Left lung (tissue), 10 donors: Measurements from ENCODE around the gene HSD3B7. TPM values are rescaled to one million over a fixed set of nuclear protein-coding genes. Genes with fewer than 3 reads are reported as not detected.
A peak's percentile ranks its signal among the peaks of the same experiment; 100 is the strongest.

Experiments
- ATAC-seq: fragments of 200-7000 bp; cut with Tn5 transposase; one replicate; pipeline ENCODE4 v1.9.1; 2020; ENCODE audit warnings: moderate library complexity
- DNase-seq, 4 donors: peaks; one replicate each; pipeline ENCODE4 v3.0.0-alpha.2; 2013 to 2020
- H3K27ac ChIP-seq, 2 donors: fragments of 200-600 bp; sonication (generic) in 1 of 2; one replicate each; pipeline versions ENCODE4 v1.5.0 to v1.8.0; 2020 to 2021
- H3K27me3 ChIP-seq, 2 donors: fragments of 200-600 bp; sonication (generic) in 1 of 2; one replicate each; pipeline versions ENCODE4 v1.5.0 to v1.8.0; 2020 to 2021
- H3K36me3 ChIP-seq, 2 donors: fragments of 200-600 bp; sonication (generic) in 1 of 2; one replicate each; pipeline versions ENCODE4 v1.5.0 to v1.8.0; 2020 to 2021
- H3K4me1 ChIP-seq, 2 donors: fragments of 200-600 bp; one replicate each; pipeline ENCODE4 v1.8.0; 2021
- H3K4me3 ChIP-seq, 2 donors: fragments of 200-600 bp; sonication (generic) in 1 of 2; one replicate each; pipeline versions ENCODE4 v1.5.0 to v1.8.0; 2020 to 2021; ENCODE audit warnings: mild to moderate bottlenecking in 1 of 2
- H3K9me3 ChIP-seq, 2 donors: fragments of 200-600 bp; sonication (generic) in 1 of 2; one replicate each; pipeline versions ENCODE4 v1.5.0 to v1.8.0; 2020 to 2021
- intact Hi-C, 2 donors: fragments of 100-400 bp; cut with DNase I; formaldehyde crosslinking; loops; one replicate each; pipeline versions ENCODE4 v1.11.2 to v1.14.2; 2022
- polyA plus RNA-seq, 6 donors: library from polyadenylated mRNA; unstranded; fragments of 120-200 nt; gene quantifications; one replicate each; pipeline ENCODE4 v1.2.1, GENCODE V29; 2013; ENCODE audit not compliant: insufficient read length in 6 of 6
- total RNA-seq, 2 donors: library from RNA; stranded (reverse); fragmentation: NEBNext Ultra II Directional; extraction: Animal tissue kit (Norgen Biotek cat#: 25700); gene quantifications; one replicate each; pipeline ENCODE4 v1.2.1, GENCODE V29; 2021
- TF ChIP-seq, protein P1 (sequence below), 2 donors: fragments of 200-600 bp; sonication (generic) in 1 of 2; IDR thresholded peaks; one replicate each; pipeline versions ENCODE4 v1.5.0 to v1.8.0; 2021; ENCODE audit warnings: antibody characterized with exemption in 2 of 2
- donor health status: DM: no; HTN: yes; CAD: no.
- donor health status: DM: no; HTN: no; CAD: no.

Gene HSD3B7
- total and polyA plus RNA-seq, 8 donors = 3.9 to 28.4 (median 4.8) TPM

- no peaks in the 10 kb centered on the region for H3K27me3 ChIP-seq
- TF ChIP-seq, protein P1, sequence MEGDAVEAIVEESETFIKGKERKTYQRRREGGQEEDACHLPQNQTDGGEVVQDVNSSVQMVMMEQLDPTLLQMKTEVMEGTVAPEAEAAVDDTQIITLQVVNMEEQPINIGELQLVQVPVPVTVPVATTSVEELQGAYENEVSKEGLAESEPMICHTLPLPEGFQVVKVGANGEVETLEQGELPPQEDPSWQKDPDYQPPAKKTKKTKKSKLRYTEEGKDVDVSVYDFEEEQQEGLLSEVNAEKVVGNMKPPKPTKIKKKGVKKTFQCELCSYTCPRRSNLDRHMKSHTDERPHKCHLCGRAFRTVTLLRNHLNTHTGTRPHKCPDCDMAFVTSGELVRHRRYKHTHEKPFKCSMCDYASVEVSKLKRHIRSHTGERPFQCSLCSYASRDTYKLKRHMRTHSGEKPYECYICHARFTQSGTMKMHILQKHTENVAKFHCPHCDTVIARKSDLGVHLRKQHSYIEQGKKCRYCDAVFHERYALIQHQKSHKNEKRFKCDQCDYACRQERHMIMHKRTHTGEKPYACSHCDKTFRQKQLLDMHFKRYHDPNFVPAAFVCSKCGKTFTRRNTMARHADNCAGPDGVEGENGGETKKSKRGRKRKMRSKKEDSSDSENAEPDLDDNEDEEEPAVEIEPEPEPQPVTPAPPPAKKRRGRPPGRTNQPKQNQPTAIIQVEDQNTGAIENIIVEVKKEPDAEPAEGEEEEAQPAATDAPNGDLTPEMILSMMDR (IDR thresholded peaks at IDR 0.05) = no peak
- H3K4me1 ChIP-seq = peaks cover 7 to 43% of the 10 kb centered on the region in 2 donors
- DNase-seq (peak; percentile 67 to 98 (median 85)), ATAC-seq (peak; percentile 77)
- peak within 1 kb of the TSS; percentile 86 to 93 for H3K4me3 ChIP-seq
- H3K9me3 ChIP-seq = no peaks in the 10 kb centered on the region
- H3K36me3 ChIP-seq = peaks cover 0 to 25% of the 10 kb centered on the region in 2 donors
- H3K27ac ChIP-seq = peak within 1 kb of the TSS; percentile 89 to 97
- intact Hi-C loops = no loop called here
Measured at GRCh38 chr16:30948667-30949649, 36.0 kb upstream of the HSD3B7 start, which contains the start of gene ORAI3. ORAI3 (plus strand) TSS chr16:30949068; CDS start chr16:30949290, 222 bp downstream.

DNA sequence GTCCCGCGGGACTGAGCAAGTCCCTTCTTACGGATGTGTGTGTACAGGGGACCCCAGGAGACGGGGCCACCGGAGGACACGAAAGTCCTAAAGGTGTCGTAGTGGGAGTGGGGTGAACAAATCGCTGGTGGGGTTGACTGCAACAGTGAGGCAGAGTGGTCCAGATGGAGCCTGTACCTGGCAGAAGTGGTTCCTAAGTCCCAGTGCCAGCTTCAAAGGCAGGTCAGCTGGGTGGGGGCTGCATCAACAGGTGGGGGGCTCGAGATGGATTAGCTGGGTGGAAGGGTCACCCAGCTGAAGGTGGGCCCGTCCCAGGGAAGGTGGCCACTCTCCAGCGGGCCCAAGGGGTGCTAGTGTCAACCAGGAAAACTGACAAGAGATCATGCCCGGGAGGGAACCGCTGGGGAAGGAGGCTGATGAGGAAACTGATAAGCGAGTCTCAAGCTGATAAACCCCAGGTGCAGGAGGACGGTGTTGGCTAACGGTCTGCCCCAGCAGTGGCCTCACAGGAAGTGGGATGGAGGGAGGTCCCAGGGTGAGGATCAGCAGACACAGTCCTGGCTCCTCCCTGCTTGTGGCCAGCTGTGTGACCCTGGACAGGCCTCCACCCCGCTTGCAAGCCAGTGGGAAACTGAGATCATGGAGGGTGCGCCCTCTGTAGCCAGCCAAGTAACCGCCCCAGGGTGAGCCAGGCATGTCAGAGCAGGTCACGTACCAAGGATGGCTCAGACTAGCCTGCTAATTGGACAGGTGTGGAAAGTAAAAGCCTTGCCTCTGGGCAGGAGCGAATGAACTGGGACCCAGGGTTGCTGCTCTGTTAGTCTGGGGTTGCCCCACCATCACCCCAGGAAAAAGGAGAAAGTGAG, 35.1 kb upstream of the HSD3B7 start:
- DNase-seq = peak in 3 of 4 donors; percentile 58 to 87 (median 86)
- TF ChIP-seq, protein P1 (IDR thresholded peaks at IDR 0.05) = no peak
- Histone ChIP-seq H3K4me3 (peak overlapping the region; percentile 86 to 93), H3K9me3 (no peaks in the 10 kb centered on the region), H3K4me1 (peaks cover 7 to 43% of the 10 kb centered on the region in 2 donors), H3K27me3 (no peaks in the 10 kb centered on the region), H3K36me3 (peaks cover 0 to 22% of the 10 kb centered on the region in 2 donors), H3K27ac (peak overlapping the region; percentile 89 to 97)
- intact Hi-C loops = no loop called here
- ATAC-seq = peak; percentile 47

- Histone ChIP-seq H3K36me3 (peaks cover 0 to 15% of the 10 kb centered on the region in 2 donors), H3K9me3 (no peaks in the 10 kb centered on the region), H3K4me1 (peaks cover 7 to 43% of the 10 kb centered on the region in 2 donors), H3K27ac (peak overlapping the region; percentile 89 to 97), H3K27me3 (no peaks in the 10 kb centered on the region), H3K4me3 (peak overlapping the region in 1 of 2 donors; percentile 93)
- ATAC-seq = no peak
- intact Hi-C loops = no loop called here
- no peak for DNase-seq
- TF ChIP-seq, protein P1 (IDR thresholded peaks at IDR 0.05) = no peak
Measured at GRCh38 chr16:30950516-30951065, 34.4 kb upstream of the HSD3B7 start.

GRCh38 chr16:30951193-30951592, 33.8 kb upstream of the HSD3B7 start:
- DNase-seq = no peak
- no peaks in the 10 kb centered on the region for H3K27me3 ChIP-seq
- no peaks in the 10 kb centered on the region for H3K9me3 ChIP-seq
- no peak for ATAC-seq
- peaks cover 0 to 9% of the 10 kb centered on the region in 2 donors for H3K36me3 ChIP-seq
- H3K27ac ChIP-seq = peak overlapping the region in 1 of 2 donors; percentile 13
- no peak overlapping the region for H3K4me3 ChIP-seq
- intact Hi-C loops = no loop called here
- TF ChIP-seq, protein P1 (IDR thresholded peaks at IDR 0.05) = no peak
- peaks cover 7 to 45% of the 10 kb centered on the region in 2 donors for H3K4me1 ChIP-seq
